ENCODE data around the gene LPCAT3.

Gene LPCAT3

GRCh38 chr12:6928703-6929407 lies 89.4 kb downstream of the LPCAT3 start (continued):
- TF ChIP-seq SETDB1 (IDR thresholded peaks at IDR 0.05; ENCODE audit: insufficient read length, low read length) (no peak), KLF16 (tag by site-specific recombination; IDR thresholded peaks at IDR 0.05) (no peak), WT1 (tag by site-specific recombination; IDR thresholded peaks at IDR 0.05) (no peak), ZNF664 (tag by site-specific recombination; IDR thresholded peaks at IDR 0.05) (no peak), ZNF600 (tag by site-specific recombination; IDR thresholded peaks at IDR 0.05) (peak; percentile 45), ZNF548 (tag by site-specific recombination; IDR thresholded peaks at IDR 0.05) (no peak), ZNF2 (tag by site-specific recombination; IDR thresholded peaks at IDR 0.05) (0 out of 2 replicates have a peak, but pooled peaks have one; percentile 17), ZNF211 (tag by site-specific recombination; IDR thresholded peaks at IDR 0.05; ENCODE audit: low read depth) (no peak), YY2 (tag by site-specific recombination; IDR thresholded peaks at IDR 0.05) (0 out of 2 replicates have a peak, but pooled peaks have one; percentile 34), ZNF501 (tag by site-specific recombination; IDR thresholded peaks at IDR 0.05) (0 out of 2 replicates have a peak, but pooled peaks have one; percentile 5), ZNF654 (tag by site-specific recombination; IDR thresholded peaks at IDR 0.05; ENCODE audit: low read depth) (no peak), GLI4 (tag by site-specific recombination; IDR thresholded peaks at IDR 0.05) (no peak), ZNF626 (tag by site-specific recombination; IDR thresholded peaks at IDR 0.05) (no peak), TRIM28 (IDR thresholded peaks at IDR 0.05; ENCODE audit: borderline replicate concordance, low read length) (no peak), ZNF660 (tag by site-specific recombination; IDR thresholded peaks at IDR 0.05) (no peak), ZNF394 (tag by site-specific recombination; IDR thresholded peaks at IDR 0.05; ENCODE audit: borderline replicate concordance) (no peak; the same call in 1 of the 2 replicates), GLI2 (tag by site-specific recombination; IDR thresholded peaks at IDR 0.05; ENCODE audit: borderline replicate concordance, low read depth) (no peak), ZNF169 (tag by site-specific recombination; IDR thresholded peaks at IDR 0.05) (no peak), ZNF155 (tag by site-specific recombination; IDR thresholded peaks at IDR 0.05) (no peak), SCRT2 (tag by site-specific recombination; IDR thresholded peaks at IDR 0.05) (no peak), KLF10 (tag by site-specific recombination; IDR thresholded peaks at IDR 0.05) (no peak), GLIS1 (tag by site-specific recombination; IDR thresholded peaks at IDR 0.05) (no peak), ZNF555 (tag by site-specific recombination; conservative IDR thresholded peaks at IDR 0.05) (no peak), ZNF433 (tag by site-specific recombination; IDR thresholded peaks at IDR 0.05; ENCODE audit: low read depth) (no peak), MZF1 (tag by site-specific recombination; IDR thresholded peaks at IDR 0.05; ENCODE audit: borderline replicate concordance) (no peak), KLF1 (tag by site-specific recombination; IDR thresholded peaks at IDR 0.05) (0 out of 2 replicates have a peak, but pooled peaks have one; percentile 10), ZNF629 (tag by site-specific recombination; IDR thresholded peaks at IDR 0.05) (no peak), YY1 (tag by site-specific recombination; IDR thresholded peaks at IDR 0.05) (no peak), ZNF791 (tag by site-specific recombination; IDR thresholded peaks at IDR 0.05) (no peak), ZFP69B (tag by site-specific recombination; IDR thresholded peaks at IDR 0.05) (no peak), ZNF677 (tag by site-specific recombination; IDR thresholded peaks at IDR 0.05) (no peak), ZNF707 (tag by site-specific recombination; IDR thresholded peaks at IDR 0.05) (no peak)
- TF ChIP-seq, protein P1, sequence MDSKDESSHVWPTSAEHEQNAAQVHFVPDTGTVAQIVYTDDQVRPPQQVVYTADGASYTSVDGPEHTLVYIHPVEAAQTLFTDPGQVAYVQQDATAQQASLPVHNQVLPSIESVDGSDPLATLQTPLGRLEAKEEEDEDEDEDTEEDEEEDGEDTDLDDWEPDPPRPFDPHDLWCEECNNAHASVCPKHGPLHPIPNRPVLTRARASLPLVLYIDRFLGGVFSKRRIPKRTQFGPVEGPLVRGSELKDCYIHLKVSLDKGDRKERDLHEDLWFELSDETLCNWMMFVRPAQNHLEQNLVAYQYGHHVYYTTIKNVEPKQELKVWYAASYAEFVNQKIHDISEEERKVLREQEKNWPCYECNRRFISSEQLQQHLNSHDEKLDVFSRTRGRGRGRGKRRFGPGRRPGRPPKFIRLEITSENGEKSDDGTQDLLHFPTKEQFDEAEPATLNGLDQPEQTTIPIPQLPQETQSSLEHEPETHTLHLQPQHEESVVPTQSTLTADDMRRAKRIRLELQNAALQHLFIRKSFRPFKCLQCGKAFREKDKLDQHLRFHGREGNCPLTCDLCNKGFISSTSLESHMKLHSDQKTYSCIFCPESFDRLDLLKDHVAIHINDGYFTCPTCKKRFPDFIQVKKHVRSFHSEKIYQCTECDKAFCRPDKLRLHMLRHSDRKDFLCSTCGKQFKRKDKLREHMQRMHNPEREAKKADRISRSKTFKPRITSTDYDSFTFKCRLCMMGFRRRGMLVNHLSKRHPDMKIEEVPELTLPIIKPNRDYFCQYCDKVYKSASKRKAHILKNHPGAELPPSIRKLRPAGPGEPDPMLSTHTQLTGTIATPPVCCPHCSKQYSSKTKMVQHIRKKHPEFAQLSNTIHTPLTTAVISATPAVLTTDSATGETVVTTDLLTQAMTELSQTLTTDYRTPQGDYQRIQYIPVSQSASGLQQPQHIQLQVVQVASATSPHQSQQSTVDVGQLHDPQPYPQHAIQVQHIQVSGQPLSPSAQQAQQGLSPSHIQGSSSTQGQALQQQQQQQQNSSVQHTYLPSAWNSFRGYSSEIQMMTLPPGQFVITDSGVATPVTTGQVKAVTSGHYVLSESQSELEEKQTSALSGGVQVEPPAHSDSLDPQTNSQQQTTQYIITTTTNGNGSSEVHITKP (tag by site-specific recombination; IDR thresholded peaks at IDR 0.05): peak; percentile 92
- TF ChIP-seq, protein P2, sequence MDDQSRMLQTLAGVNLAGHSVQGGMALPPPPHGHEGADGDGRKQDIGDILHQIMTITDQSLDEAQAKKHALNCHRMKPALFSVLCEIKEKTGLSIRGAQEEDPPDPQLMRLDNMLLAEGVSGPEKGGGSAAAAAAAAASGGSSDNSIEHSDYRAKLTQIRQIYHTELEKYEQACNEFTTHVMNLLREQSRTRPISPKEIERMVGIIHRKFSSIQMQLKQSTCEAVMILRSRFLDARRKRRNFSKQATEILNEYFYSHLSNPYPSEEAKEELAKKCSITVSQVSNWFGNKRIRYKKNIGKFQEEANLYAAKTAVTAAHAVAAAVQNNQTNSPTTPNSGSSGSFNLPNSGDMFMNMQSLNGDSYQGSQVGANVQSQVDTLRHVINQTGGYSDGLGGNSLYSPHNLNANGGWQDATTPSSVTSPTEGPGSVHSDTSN (CRISPR knock-in tag; IDR thresholded peaks at IDR 0.05): no peak
- TF ChIP-seq, protein P3, sequence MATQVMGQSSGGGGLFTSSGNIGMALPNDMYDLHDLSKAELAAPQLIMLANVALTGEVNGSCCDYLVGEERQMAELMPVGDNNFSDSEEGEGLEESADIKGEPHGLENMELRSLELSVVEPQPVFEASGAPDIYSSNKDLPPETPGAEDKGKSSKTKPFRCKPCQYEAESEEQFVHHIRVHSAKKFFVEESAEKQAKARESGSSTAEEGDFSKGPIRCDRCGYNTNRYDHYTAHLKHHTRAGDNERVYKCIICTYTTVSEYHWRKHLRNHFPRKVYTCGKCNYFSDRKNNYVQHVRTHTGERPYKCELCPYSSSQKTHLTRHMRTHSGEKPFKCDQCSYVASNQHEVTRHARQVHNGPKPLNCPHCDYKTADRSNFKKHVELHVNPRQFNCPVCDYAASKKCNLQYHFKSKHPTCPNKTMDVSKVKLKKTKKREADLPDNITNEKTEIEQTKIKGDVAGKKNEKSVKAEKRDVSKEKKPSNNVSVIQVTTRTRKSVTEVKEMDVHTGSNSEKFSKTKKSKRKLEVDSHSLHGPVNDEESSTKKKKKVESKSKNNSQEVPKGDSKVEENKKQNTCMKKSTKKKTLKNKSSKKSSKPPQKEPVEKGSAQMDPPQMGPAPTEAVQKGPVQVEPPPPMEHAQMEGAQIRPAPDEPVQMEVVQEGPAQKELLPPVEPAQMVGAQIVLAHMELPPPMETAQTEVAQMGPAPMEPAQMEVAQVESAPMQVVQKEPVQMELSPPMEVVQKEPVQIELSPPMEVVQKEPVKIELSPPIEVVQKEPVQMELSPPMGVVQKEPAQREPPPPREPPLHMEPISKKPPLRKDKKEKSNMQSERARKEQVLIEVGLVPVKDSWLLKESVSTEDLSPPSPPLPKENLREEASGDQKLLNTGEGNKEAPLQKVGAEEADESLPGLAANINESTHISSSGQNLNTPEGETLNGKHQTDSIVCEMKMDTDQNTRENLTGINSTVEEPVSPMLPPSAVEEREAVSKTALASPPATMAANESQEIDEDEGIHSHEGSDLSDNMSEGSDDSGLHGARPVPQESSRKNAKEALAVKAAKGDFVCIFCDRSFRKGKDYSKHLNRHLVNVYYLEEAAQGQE (tag by site-specific recombination; IDR thresholded peaks at IDR 0.05): no peak

Data from HEK293 (cell line).